Endothelial cell of umbilical vein (primary cell): ENCODE measurements around the gene CUL3. TPM values are rescaled to one million over a fixed set of nuclear protein-coding genes. Genes with fewer than 3 reads are reported as not detected.

Experiments used
- BruUV-seq: library from RNA; stranded (reverse); fragments of 400-500 nt; replicated peaks from 2 replicates; lab custom pipeline; 2021; lab: Mats Ljungman, UMichigan
- CTCF ChIA-PET: fragments of 300-600, 350-600 bp; sonication (Branson Sonifier 250); formaldehyde crosslinking; loops from one replicate; lab custom pipeline; 2021; ENCODE audit warnings: antibody characterized with exemption, inconsistent platforms; lab: Charles Lee
- POLR2A ChIA-PET: fragments of 300-600, 350-600 bp; sonication (Branson Sonifier 250); formaldehyde crosslinking; loops from one replicate; lab custom pipeline; 2021; ENCODE audit warnings: antibody characterized with exemption, inconsistent platforms; lab: Charles Lee
- DNase-seq: peaks from one replicate; pipeline ENCODE4 v3.0.0-alpha.2; 2011; ENCODE audit warnings: low read depth, low spot score
- FAIRE-seq: peaks from 2 replicates; lab custom pipeline; 2011; peaks lifted over from hg19 to GRCh38; lab: Jason Lieb, UNC
- H2AFZ ChIP-seq: 2 replicates; pipeline ENCODE4 v1.6.0; 2012; ENCODE audit warnings: low read depth, low read length, control low read depth, inconsistent platforms
- H3K27ac ChIP-seq: 2 replicates; pipeline ENCODE4 v1.5.1; 2011; ENCODE audit warnings: low read depth, mild to moderate bottlenecking, control low read depth, low read length, moderate library complexity; ENCODE audit not compliant: insufficient read depth
- H3K27me3 ChIP-seq, 2 experiments: 2 replicates each; pipeline versions ENCODE4 v1.6.0 to v1.6.1; 2011; ENCODE audit warnings: low read length in 2 of 2, mixed read lengths in 1 of 2; ENCODE audit not compliant: control insufficient read depth in 2 of 2, insufficient read depth in 2 of 2
- H3K36me3 ChIP-seq, 2 experiments: 2 replicates in 1 of 2; 3 replicates in 1 of 2; pipeline ENCODE4 v1.5.1; 2011; ENCODE audit warnings: low read length in 2 of 2, mild to moderate bottlenecking in 1 of 2, moderate library complexity in 1 of 2; ENCODE audit not compliant: control insufficient read depth in 2 of 2, insufficient read depth in 2 of 2; ENCODE audit errors: extremely low read depth in 1 of 2
- H3K4me1 ChIP-seq: 3 replicates; pipeline ENCODE4 v1.5.1; 2011; ENCODE audit warnings: mild to moderate bottlenecking, low read length; ENCODE audit not compliant: control insufficient read depth, insufficient read depth; ENCODE audit errors: extremely low read depth
- H3K4me2 ChIP-seq: 2 replicates; pipeline ENCODE4 v1.6.1; 2011; ENCODE audit warnings: low read length, control low read depth, mixed read lengths; ENCODE audit not compliant: insufficient read depth
- H3K4me3 ChIP-seq, 3 experiments: fragments of 200-600 bp in 1 of 3; sonication (generic), shearing (Covaris generic) in 1 of 3; replicated peaks in 1 of 3; 2 replicates each; pipeline ENCODE4 v1.5.1; 2011 to 2016; ENCODE audit warnings: control low read depth in 3 of 3, low read length in 3 of 3, mild to moderate bottlenecking in 2 of 3, inconsistent platforms in 1 of 3, low read depth in 1 of 3, moderate library complexity in 1 of 3; ENCODE audit not compliant: insufficient read depth in 1 of 3
- H3K79me2 ChIP-seq: 2 replicates; pipeline ENCODE4 v1.6.0; 2012; ENCODE audit warnings: low read length, inconsistent platforms; ENCODE audit not compliant: control insufficient read depth, insufficient read depth
- H3K9ac ChIP-seq: replicated peaks from 2 replicates; pipeline ENCODE3; 2011; ENCODE audit warnings: low read length, control low read depth; ENCODE audit not compliant: insufficient read depth; ENCODE audit errors: extremely low read depth
- H3K9me1 ChIP-seq: replicated peaks from 3 replicates; pipeline ENCODE4 v1.6.0; 2011; ENCODE audit warnings: mild to moderate bottlenecking, low read length; ENCODE audit not compliant: control insufficient read depth, insufficient read depth; ENCODE audit errors: extremely low read depth
- H3K9me3 ChIP-seq: replicated peaks from 2 replicates; pipeline ENCODE4 v1.5.1; 2012; ENCODE audit warnings: low read length, inconsistent platforms; ENCODE audit not compliant: control insufficient read depth, insufficient read depth
- H4K20me1 ChIP-seq: replicated peaks from 2 replicates; pipeline ENCODE3; 2011; ENCODE audit warnings: mild to moderate bottlenecking, low read length; ENCODE audit not compliant: control insufficient read depth, insufficient read depth; ENCODE audit errors: extremely low read depth
- EZH2 ChIP-seq: IDR thresholded peaks from 2 replicates; pipeline ENCODE4 v1.6.1; 2012; ENCODE audit warnings: borderline replicate concordance, low read depth, mild to moderate bottlenecking, moderate library complexity, low read length, inconsistent platforms; ENCODE audit not compliant: severe bottlenecking
- GATA2 ChIP-seq: IDR thresholded peaks from 2 replicates; pipeline ENCODE4 v1.7.0; 2011; ENCODE audit warnings: low read depth, mild to moderate bottlenecking, moderate library complexity, mixed read lengths, low read length; ENCODE audit not compliant: insufficient read length, insufficient read depth
- POLR2A ChIP-seq: IDR thresholded peaks from 2 replicates; pipeline ENCODE4 v1.6.1; 2012; ENCODE audit warnings: low read depth, mild to moderate bottlenecking, control low read depth, low read length
- POLR2AphosphoS5 ChIP-seq: IDR thresholded peaks from 2 replicates; pipeline ENCODE4 v1.6.1; 2012; ENCODE audit warnings: low read depth, mild to moderate bottlenecking, control low read depth, low read length, moderate library complexity; ENCODE audit not compliant: insufficient read depth
- dilution Hi-C: fragments of 300-500 bp; cut with MboI; formaldehyde crosslinking; loops from one replicate; pipeline ENCODE4 v1.15.0; 2019; ENCODE audit warnings: low sequenced_read_pairs; ENCODE audit not compliant: extremely low pct_ligation_motif_present
- intact Hi-C: fragments of 100-400 bp; cut with micrococcal nuclease; formaldehyde crosslinking; loops from one replicate; pipeline ENCODE4 v1.10.0; 2022
- polyA plus RNA-seq, 4 experiments: library from polyadenylated mRNA; depleted of rRNA in 3 of 4; stranded (reverse) in 3 of 4; unstranded in 1 of 4; fragments of >200 nt; gene quantifications; 2 replicates each; pipeline versions ENCODE4 v1.2.1 to v1.2.3, GENCODE V29; 2011 to 2012; ENCODE audit warnings: missing spikeins in 1 of 4
- total RNA-seq: library from RNA; stranded (reverse); gene quantifications from 2 replicates; pipeline ENCODE4 v1.2.3, GENCODE V29; 2021
- TF ChIP-seq, protein P1 (sequence below): IDR thresholded peaks from 2 replicates; pipeline ENCODE4 v1.6.1; 2011; ENCODE audit not compliant: insufficient read depth, insufficient read length
- TF ChIP-seq, protein P2 (sequence below), 2 donors: IDR thresholded peaks; 1 replicate in 1 of 2; 2 replicates in 1 of 2; pipeline ENCODE4 v1.5.1; 2011; ENCODE audit warnings: low read length in 2 of 2, mild to moderate bottlenecking in 2 of 2, moderate library complexity in 2 of 2, control low read depth in 1 of 2, inconsistent platforms in 1 of 2, low read depth in 1 of 2; ENCODE audit not compliant: insufficient read depth in 1 of 2; ENCODE audit errors: extremely low read depth in 1 of 2

The CUL3 gene
- total and polyA plus RNA-seq, 2 donors (not counting 3 experiments of a cell fraction or from before 2014, with no cell fraction given) = 22.7 to 82.3 TPM

DNA sequence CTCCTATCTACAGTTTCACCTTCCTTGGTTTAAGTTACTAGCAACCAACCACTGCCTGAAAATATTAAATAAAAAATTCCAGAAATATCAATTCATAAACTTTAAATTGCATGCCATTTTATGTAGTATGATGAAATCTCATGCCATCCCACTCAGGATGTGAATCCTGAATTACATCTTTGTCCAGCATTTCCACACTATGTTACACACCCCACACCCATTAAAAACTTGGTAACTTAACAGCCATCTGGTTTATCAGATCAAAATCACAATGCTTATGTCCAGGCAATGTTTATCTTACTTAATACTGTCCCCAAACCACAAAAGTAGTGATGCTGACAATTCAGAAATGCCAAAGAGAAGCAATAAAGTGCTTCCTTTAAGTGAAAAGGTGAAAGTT lies 21.6 kb downstream of the CUL3 start:
- DNase-seq (no peak), FAIRE-seq (no peak)
- H3K4me1 ChIP-seq = no peaks in the 10 kb centered on the region
- no peaks in the 10 kb centered on the region for H3K27me3 ChIP-seq
- H2AFZ ChIP-seq = no peak overlapping the region
- intact Hi-C loops = no loop called here
- no TSS peak for BruUV-seq
- no peak for TF ChIP-seq POLR2AphosphoS5
- no peaks in the 10 kb centered on the region for H3K36me3 ChIP-seq
- dilution Hi-C loops = no loop called here
- POLR2A ChIA-PET = no interaction called here
- H3K9me3 ChIP-seq = no peaks in the 10 kb centered on the region
- H3K9me1 ChIP-seq = no peaks in the 10 kb centered on the region
- H3K9ac ChIP-seq = no peak overlapping the region
- peaks cover 97% of the 10 kb centered on the region for H3K79me2 ChIP-seq
- H3K27ac ChIP-seq = no peak overlapping the region
- H4K20me1 ChIP-seq = peaks cover 28% of the 10 kb centered on the region
- CTCF ChIA-PET = no interaction called here
- no peak overlapping the region for H3K4me3 ChIP-seq
- H3K4me2 ChIP-seq = no peak overlapping the region

DNA sequence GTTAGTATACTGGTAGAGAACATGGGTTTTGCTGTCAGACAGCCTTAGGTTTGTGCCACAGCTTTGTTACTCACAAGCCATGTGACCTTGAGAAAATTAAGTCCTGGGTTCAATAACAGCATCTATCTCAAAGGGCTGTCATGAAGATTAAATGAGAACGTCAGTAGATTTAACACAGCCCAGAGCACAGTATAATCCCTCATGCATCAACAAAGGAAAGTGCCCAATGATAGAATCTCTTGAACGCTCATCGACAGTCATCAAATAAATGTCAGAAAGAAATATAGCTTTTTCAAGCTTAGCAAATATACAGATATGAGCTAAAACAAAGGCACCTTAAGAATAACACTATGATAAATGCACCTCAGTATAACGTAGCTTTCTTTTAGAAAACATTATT lies 22.3 kb downstream of the CUL3 start:
- H4K20me1 ChIP-seq = peaks cover 33% of the 10 kb centered on the region
- ChIA-PET CTCF (no interaction called here), POLR2A (no interaction called here)
- BruUV-seq = no TSS peak
- no peaks in the 10 kb centered on the region for H3K9me1 ChIP-seq
- TF ChIP-seq, protein P1, sequence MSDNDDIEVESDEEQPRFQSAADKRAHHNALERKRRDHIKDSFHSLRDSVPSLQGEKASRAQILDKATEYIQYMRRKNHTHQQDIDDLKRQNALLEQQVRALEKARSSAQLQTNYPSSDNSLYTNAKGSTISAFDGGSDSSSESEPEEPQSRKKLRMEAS = no peak
- TF ChIP-seq EZH2 (no peak), GATA2 (no peak), POLR2A (no peak), POLR2AphosphoS5 (no peak)
- TF ChIP-seq, protein P2, sequence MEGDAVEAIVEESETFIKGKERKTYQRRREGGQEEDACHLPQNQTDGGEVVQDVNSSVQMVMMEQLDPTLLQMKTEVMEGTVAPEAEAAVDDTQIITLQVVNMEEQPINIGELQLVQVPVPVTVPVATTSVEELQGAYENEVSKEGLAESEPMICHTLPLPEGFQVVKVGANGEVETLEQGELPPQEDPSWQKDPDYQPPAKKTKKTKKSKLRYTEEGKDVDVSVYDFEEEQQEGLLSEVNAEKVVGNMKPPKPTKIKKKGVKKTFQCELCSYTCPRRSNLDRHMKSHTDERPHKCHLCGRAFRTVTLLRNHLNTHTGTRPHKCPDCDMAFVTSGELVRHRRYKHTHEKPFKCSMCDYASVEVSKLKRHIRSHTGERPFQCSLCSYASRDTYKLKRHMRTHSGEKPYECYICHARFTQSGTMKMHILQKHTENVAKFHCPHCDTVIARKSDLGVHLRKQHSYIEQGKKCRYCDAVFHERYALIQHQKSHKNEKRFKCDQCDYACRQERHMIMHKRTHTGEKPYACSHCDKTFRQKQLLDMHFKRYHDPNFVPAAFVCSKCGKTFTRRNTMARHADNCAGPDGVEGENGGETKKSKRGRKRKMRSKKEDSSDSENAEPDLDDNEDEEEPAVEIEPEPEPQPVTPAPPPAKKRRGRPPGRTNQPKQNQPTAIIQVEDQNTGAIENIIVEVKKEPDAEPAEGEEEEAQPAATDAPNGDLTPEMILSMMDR (IDR thresholded peaks at IDR 0.05; ENCODE audit: extremely low read depth in 1 of 2, insufficient read depth in 1 of 2, low read depth in 1 of 2, low read length in 2 of 2) = no peak
- H3K27ac ChIP-seq = no peak overlapping the region
- H3K27me3 ChIP-seq = no peaks in the 10 kb centered on the region
- H2AFZ ChIP-seq = no peak overlapping the region
- dilution Hi-C loops = no loop called here
- H3K36me3 ChIP-seq = no peaks in the 10 kb centered on the region
- H3K4me2 ChIP-seq = no peak overlapping the region
- FAIRE-seq (no peak), DNase-seq (no peak)
- intact Hi-C loops = no loop called here
- peaks cover 97% of the 10 kb centered on the region for H3K79me2 ChIP-seq
- H3K4me3 ChIP-seq = no peak overlapping the region
- no peaks in the 10 kb centered on the region for H3K9me3 ChIP-seq
- no peak overlapping the region for H3K9ac ChIP-seq
- H3K4me1 ChIP-seq = no peaks in the 10 kb centered on the region
